Fibroblast of pulmonary artery (primary cell): Measurements from ENCODE around the gene OOSP2.

Experiments
- DNase-seq: peaks from one replicate; pipeline ENCODE4 v3.0.0-alpha.2; 2010; ENCODE audit warnings: low read depth
- H3K4me3 ChIP-seq: replicated peaks from 2 replicates; pipeline ENCODE4 v1.5.1; 2011; ENCODE audit warnings: low read depth, mild to moderate bottlenecking, control low read depth, low read length, moderate library complexity
- CTCF ChIP-seq: IDR thresholded peaks from 2 replicates; pipeline ENCODE4 v1.5.1; 2011; ENCODE audit warnings: mild to moderate bottlenecking, control low read depth, low read length, inconsistent platforms; ENCODE audit errors: missing control alignments

The OOSP2 gene

DNA sequence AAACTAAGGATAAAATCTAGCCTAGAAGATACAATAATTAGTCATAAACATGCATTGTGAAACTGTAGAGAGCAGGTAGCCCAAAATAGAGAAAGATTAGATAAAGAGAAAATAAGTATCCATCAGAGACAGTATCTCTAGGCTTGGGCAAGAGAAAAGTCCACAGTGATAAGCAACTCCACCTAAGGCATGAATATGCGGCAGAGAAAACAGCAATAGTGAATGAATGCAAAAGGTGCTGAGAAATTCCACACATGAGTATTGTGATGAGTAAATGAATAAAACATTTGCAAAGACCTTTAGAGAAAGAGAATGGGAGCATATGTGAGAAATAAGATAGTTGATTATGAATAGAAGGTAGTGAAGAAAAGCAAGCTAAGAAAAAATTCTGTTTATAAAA, 57.0 kb downstream of the OOSP2 start:
- TF ChIP-seq CTCF, result no peak
- H3K4me3 ChIP-seq, result no peak overlapping the region
- no peak for DNase-seq
